ENCODE measurements around the gene PINK1.
"Not testable (repeated sequence)": the region's sequence is repeated elsewhere in the genome, so short reads cannot be mapped to it uniquely, and the experiment has no call there.

GRCh38 chr1:20606801-20607570 is 26.3 kb upstream of the PINK1 start:
- not testable (repeated sequence) for TF ChIP-seq POLR2AphosphoS5 (IDR thresholded peaks at IDR 0.05); CTCF (IDR thresholded peaks at IDR 0.05; ENCODE audit: poor library complexity, severe bottlenecking); TAF1 (IDR thresholded peaks at IDR 0.05; ENCODE audit: low read depth); EZH2 (IDR thresholded peaks at IDR 0.05; ENCODE audit: borderline replicate concordance, insufficient read depth, low read length, poor library complexity, severe bottlenecking); EP300 (conservative IDR thresholded peaks at IDR 0.05; ENCODE audit: poor library complexity, severe bottlenecking); MXI1 (conservative IDR thresholded peaks at IDR 0.05; ENCODE audit: poor library complexity, severe bottlenecking); RAD21 (conservative IDR thresholded peaks at IDR 0.05); REST (IDR thresholded peaks at IDR 0.05; ENCODE audit: borderline replicate concordance); SMC3 (conservative IDR thresholded peaks at IDR 0.05; ENCODE audit: poor library complexity)

Measured in neural cell (in vitro differentiated cells).